ENCODE data around the gene ABCA10. TPM values are rescaled to one million over a fixed set of nuclear protein-coding genes. Genes with fewer than 3 reads are reported as not detected.

The ABCA10 gene
- total and polyA plus RNA-seq, 2 of the 13 experiments (the other 11 are each of a cell fraction or from before 2014, with no cell fraction given) = 0.02 to 0.08 TPM

- H3K36me3 ChIP-seq (replicated peaks in 1 of 2; ENCODE audit: control insufficient read depth in 1 of 2, insufficient read depth in 2 of 2, low read length in 2 of 2) = no peaks in the 10 kb centered on the region
- ChIA-PET CTCF (ENCODE audit: low intra/inter-chr PET ratio, low total read pairs) (no interaction called here), POLR2A (no interaction called here)
- ATAC-seq (no peak), FAIRE-seq (no peak), DNase-seq (ENCODE audit: low spot score) (no peak)
- no TSS peak for BruUV-seq (replicated peaks)
- H3K4me2 ChIP-seq (ENCODE audit: low read depth, low read length) = 0 out of 2 replicates have a peak overlapping the region, but pooled peaks have one; percentile 4
- no peak overlapping the region for H2AFZ ChIP-seq (ENCODE audit: low read length)
- H3K27me3 ChIP-seq (ENCODE audit: control insufficient read depth in 1 of 2, insufficient read depth in 2 of 2, low read length in 2 of 2) = no peaks in the 10 kb centered on the region
- no peak overlapping the region for H3K4me3 ChIP-seq (replicated peaks in 1 of 3; ENCODE audit: insufficient read depth in 1 of 3, low read depth in 2 of 3, low read length in 3 of 3)
- H3K27ac ChIP-seq (ENCODE audit: extremely low read length, insufficient read depth, low read length) = no peak overlapping the region
- H3K79me2 ChIP-seq (ENCODE audit: insufficient read depth, low read length) = no peaks in the 10 kb centered on the region
- intact Hi-C loops (cut with micrococcal nuclease; ENCODE audit: unreplicated experiment) (no loop called here), in situ Hi-C loops (cut with HindIII; ENCODE audit: extremely low pct_ligation_motif_present, low pct_unique_long_range_greater_than_20kb) (no loop called here)
- H3K4me1 ChIP-seq (ENCODE audit: insufficient read depth, low read length) = peaks cover 14% of the 10 kb centered on the region
- H3K9ac ChIP-seq (ENCODE audit: insufficient read depth, low read depth, low read length) = no peak overlapping the region
- 46% methylated on average over 3 of the region's 3 CpGs for WGBS (ENCODE audit: low lambda C conversion rate)
- TF ChIP-seq FOXJ3 (CRISPR knock-in tag; IDR thresholded peaks at IDR 0.05; ENCODE audit: borderline replicate concordance) = 0 out of 2 replicates have a peak, but pooled peaks have one; percentile 19
- no peak for TF ChIP-seq ZNF207 (IDR thresholded peaks at IDR 0.05; ENCODE audit: borderline replicate concordance)
- no peaks in the 10 kb centered on the region for H4K20me1 ChIP-seq (ENCODE audit: insufficient read depth, low read length)
- H3K9me3 ChIP-seq (ENCODE audit: low read length) = no peaks in the 10 kb centered on the region
Observed at GRCh38 chr17:69143683-69144231, 84.9 kb downstream of the ABCA10 start.

- in situ Hi-C loops (cut with HindIII; ENCODE audit: extremely low pct_ligation_motif_present, low pct_unique_long_range_greater_than_20kb) (no loop called here), intact Hi-C loops (cut with micrococcal nuclease; ENCODE audit: unreplicated experiment) (no loop called here)
- no TSS peak for BruUV-seq (replicated peaks)
- no peak overlapping the region for H3K27ac ChIP-seq (ENCODE audit: extremely low read length, insufficient read depth, low read length)
- H3K79me2 ChIP-seq (ENCODE audit: insufficient read depth, low read length) = no peaks in the 10 kb centered on the region
- H3K9ac ChIP-seq (ENCODE audit: insufficient read depth, low read depth, low read length) = no peak overlapping the region
- TF ChIP-seq SPEN (CRISPR knock-in tag; IDR thresholded peaks at IDR 0.05; ENCODE audit: low read depth) (no peak), RAD21 (CRISPR knock-in tag; IDR thresholded peaks at IDR 0.05) (no peak), ZNF17 (CRISPR knock-in tag; IDR thresholded peaks at IDR 0.05) (no peak), SP1 (IDR thresholded peaks at IDR 0.05) (no peak), SP1 (CRISPR knock-in tag; IDR thresholded peaks at IDR 0.05) (no peak), MXD4 (CRISPR knock-in tag; IDR thresholded peaks at IDR 0.05) (no peak), ASH2L (IDR thresholded peaks at IDR 0.05; ENCODE audit: insufficient read length, low read depth, low read length) (no peak), ZNF552 (CRISPR knock-in tag; IDR thresholded peaks at IDR 0.05; ENCODE audit: borderline replicate concordance) (no peak), ZNF331 (CRISPR knock-in tag; IDR thresholded peaks at IDR 0.05) (no peak), ZHX2 (IDR thresholded peaks at IDR 0.05; ENCODE audit: low read depth) (no peak), ZHX2 (CRISPR knock-in tag; IDR thresholded peaks at IDR 0.05; ENCODE audit: borderline replicate concordance) (no peak), RARG (CRISPR knock-in tag; IDR thresholded peaks at IDR 0.05; ENCODE audit: low read depth) (no peak)
- H3K4me2 ChIP-seq (ENCODE audit: low read depth, low read length) = no peak overlapping the region
- H3K36me3 ChIP-seq (replicated peaks in 1 of 2; ENCODE audit: control insufficient read depth in 1 of 2, insufficient read depth in 2 of 2, low read length in 2 of 2) = no peaks in the 10 kb centered on the region
- H3K4me3 ChIP-seq (replicated peaks in 1 of 3; ENCODE audit: insufficient read depth in 1 of 3, low read depth in 2 of 3, low read length in 3 of 3) = no peak overlapping the region
- DNase-seq (ENCODE audit: low spot score) (no peak), FAIRE-seq (no peak), ATAC-seq (no peak)
- POLR2A ChIA-PET = no interaction called here
- CTCF ChIA-PET (ENCODE audit: low intra/inter-chr PET ratio, low total read pairs) = no interaction called here
- H3K4me1 ChIP-seq (ENCODE audit: insufficient read depth, low read length) = peaks cover 14% of the 10 kb centered on the region
- no peaks in the 10 kb centered on the region for H3K27me3 ChIP-seq (ENCODE audit: control insufficient read depth in 1 of 2, insufficient read depth in 2 of 2, low read length in 2 of 2)
- no peak overlapping the region for H2AFZ ChIP-seq (ENCODE audit: low read length)
- H3K9me3 ChIP-seq (ENCODE audit: low read length) = no peaks in the 10 kb centered on the region
- 94% methylated on average over 1 of the region's 1 CpG for WGBS (ENCODE audit: low lambda C conversion rate)
- H4K20me1 ChIP-seq (ENCODE audit: insufficient read depth, low read length) = no peaks in the 10 kb centered on the region
Observed at GRCh38 chr17:69143151-69143550, 85.5 kb downstream of the ABCA10 start.
